ENCODE results near the gene XYLT2.
"Not testable (repeated sequence)": the region's sequence is repeated elsewhere in the genome, so short reads cannot be mapped to it uniquely, and the experiment has no call there.

XYLT2 gene

GRCh38 chr17:50393700-50394099, 47.8 kb downstream of the XYLT2 start:
- DNase-seq (ENCODE audit: low read depth) = no peak
- no peak for TF ChIP-seq CTCF (IDR thresholded peaks at IDR 0.05; ENCODE audit: insufficient read depth, low read depth, low read length, missing control alignments)
- no peak overlapping the region for H3K4me3 ChIP-seq (ENCODE audit: low read depth, low read length)

GRCh38 chr17:50394711-50395110, 48.8 kb downstream of the XYLT2 start:
- DNase-seq (ENCODE audit: low read depth) = no peak
- TF ChIP-seq CTCF (IDR thresholded peaks at IDR 0.05; ENCODE audit: insufficient read depth, low read depth, low read length, missing control alignments) = no peak
- no peak overlapping the region for H3K4me3 ChIP-seq (ENCODE audit: low read depth, low read length)

- peak; percentile 42 for DNase-seq (ENCODE audit: low read depth)
- no peak for TF ChIP-seq CTCF (IDR thresholded peaks at IDR 0.05; ENCODE audit: insufficient read depth, low read depth, low read length, missing control alignments)
- H3K4me3 ChIP-seq (ENCODE audit: low read depth, low read length) = peak overlapping the region; percentile 96
These were observed 50.6 kb downstream of the XYLT2 start for GRCh38 chr17:50396261-50397110.

GRCh38 chr17:50397111-50397918, 51.4 kb downstream of the XYLT2 start, which contains the start of gene LRRC59:
Gene LRRC59 (minus strand): TSS chr17:50397523. CDS start chr17:50397317, 206 bp downstream.
- peak; percentile 93 for DNase-seq (ENCODE audit: low read depth)
- H3K4me3 ChIP-seq (ENCODE audit: low read depth, low read length) = peak within 1 kb of the TSS; percentile 96
- TF ChIP-seq CTCF (IDR thresholded peaks at IDR 0.05; ENCODE audit: insufficient read depth, low read depth, low read length, missing control alignments) = peak; percentile 99

GRCh38 chr17:50397919-50398285, 52.0 kb downstream of the XYLT2 start:
- no peak for TF ChIP-seq CTCF (IDR thresholded peaks at IDR 0.05; ENCODE audit: insufficient read depth, low read depth, low read length, missing control alignments)
- DNase-seq (ENCODE audit: low read depth) = no peak
- H3K4me3 ChIP-seq (ENCODE audit: low read depth, low read length) = no peak overlapping the region

- not testable (repeated sequence) for H3K4me3 ChIP-seq (ENCODE audit: low read depth, low read length); DNase-seq (ENCODE audit: low read depth)
These were observed 52.7 kb downstream of the XYLT2 start for GRCh38 chr17:50398672-50399071.

GRCh38 chr17:50399591-50399990, 53.7 kb downstream of the XYLT2 start:
- not testable (repeated sequence) for DNase-seq (ENCODE audit: low read depth); H3K4me3 ChIP-seq (ENCODE audit: low read depth, low read length)

- not testable (repeated sequence) for DNase-seq (ENCODE audit: low read depth); H3K4me3 ChIP-seq (ENCODE audit: low read depth, low read length)
These were observed 59.4 kb downstream of the XYLT2 start for GRCh38 chr17:50405351-50405750.

Measured in GM12865 (cell line).